GM21786 (cell line): ENCODE results near the gene TBC1D23.
A peak's percentile ranks its signal among the peaks of the same experiment; 100 is the strongest.
"Not testable (repeated sequence)": the region's sequence is repeated elsewhere in the genome, so short reads cannot be mapped to it uniquely, and the experiment has no call there.

Experiments
- ATAC-seq: cut with Tn5 transposase; IDR thresholded peaks from one replicate; pipeline ENCODE4 v1.9.1; 2021; ENCODE audit not compliant: unreplicated experiment

Gene TBC1D23

GRCh38 chr3:100254168-100254777, 6.5 kb upstream of the TBC1D23 start:
- ATAC-seq, result peak; percentile 88

DNA sequence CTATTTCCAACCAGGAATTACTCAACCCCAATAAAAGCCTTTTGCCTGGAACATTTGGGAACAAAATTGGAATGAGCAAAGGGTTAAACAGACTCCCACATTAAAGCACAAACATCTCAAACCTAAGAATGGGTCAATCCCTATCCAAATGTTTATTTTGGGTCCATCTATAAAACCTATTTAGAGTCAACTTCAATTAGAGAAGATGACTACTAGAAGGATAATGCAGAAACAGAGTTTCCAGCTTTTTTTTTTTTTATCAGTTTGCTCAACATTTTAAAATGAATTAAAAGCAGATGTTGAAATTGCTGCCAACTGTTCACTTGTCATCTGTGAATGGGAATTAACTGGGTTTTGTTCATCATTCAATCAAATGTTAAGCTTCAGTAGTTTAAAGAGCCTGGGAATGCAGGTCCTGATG, 4.1 kb upstream of the TBC1D23 start:
- no peak for ATAC-seq

GRCh38 chr3:100257586-100257985, 3.2 kb upstream of the TBC1D23 start:
- no peak for ATAC-seq

DNA sequence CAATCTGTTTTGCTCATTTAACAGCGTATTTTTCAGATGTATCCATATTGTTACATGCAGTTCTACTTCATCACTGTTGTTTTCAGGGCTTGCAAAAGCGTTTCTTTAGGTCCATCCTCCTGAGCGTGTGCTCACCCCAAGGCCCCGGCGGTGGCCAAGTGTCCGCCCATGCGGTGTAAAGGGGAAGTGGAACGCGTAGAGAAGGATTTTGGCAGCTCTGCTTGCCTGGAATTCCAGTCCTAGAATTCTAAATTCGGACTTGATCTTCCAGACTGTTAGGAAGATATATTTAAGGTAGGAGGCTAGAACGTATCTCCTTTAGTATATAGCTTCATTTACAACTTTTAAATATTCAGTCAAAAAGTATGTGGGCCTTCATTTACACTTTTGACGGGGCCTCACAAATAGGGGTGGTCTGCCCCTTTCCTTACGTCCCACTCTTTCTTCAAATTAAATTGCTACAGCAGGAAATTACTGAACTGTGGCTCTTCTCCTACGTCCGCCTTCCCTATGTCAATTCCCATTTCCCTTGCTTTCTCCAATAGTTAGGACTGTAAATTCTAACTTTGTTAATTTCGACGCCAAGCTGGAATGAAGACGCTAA, 609 bp upstream of the TBC1D23 start:
- ATAC-seq, result no peak

GRCh38 chr3:100261485-100261903, 702 bp downstream of the TBC1D23 start:
- ATAC-seq, result no peak

- ATAC-seq, result not testable (repeated sequence)
These were observed 2.1 kb downstream of the TBC1D23 start for GRCh38 chr3:100262925-100263324.

- ATAC-seq, result no peak
These were observed 2.8 kb downstream of the TBC1D23 start for GRCh38 chr3:100263583-100263982.

DNA sequence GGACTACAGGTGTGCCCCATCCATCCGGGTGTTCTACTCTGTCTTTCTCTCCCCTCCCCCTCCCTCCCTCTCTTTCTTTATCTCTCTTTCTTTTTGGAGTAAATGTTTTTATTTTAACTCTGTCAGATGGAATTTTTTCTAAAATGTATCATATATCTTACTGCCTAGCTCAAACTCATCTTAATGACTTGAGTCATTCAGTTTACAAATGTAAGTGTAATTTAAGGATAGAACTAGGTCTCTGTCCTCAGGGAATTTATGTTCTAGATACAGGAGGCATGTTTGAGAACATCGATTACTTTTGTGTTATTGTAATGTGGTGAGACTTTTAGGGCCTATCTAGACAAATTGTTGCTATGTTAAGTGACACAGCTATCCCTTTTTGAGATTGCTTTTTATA, 3.5 kb downstream of the TBC1D23 start:
- ATAC-seq, result no peak

- ATAC-seq, result no peak
These were observed 4.2 kb downstream of the TBC1D23 start for GRCh38 chr3:100265016-100265415.

DNA sequence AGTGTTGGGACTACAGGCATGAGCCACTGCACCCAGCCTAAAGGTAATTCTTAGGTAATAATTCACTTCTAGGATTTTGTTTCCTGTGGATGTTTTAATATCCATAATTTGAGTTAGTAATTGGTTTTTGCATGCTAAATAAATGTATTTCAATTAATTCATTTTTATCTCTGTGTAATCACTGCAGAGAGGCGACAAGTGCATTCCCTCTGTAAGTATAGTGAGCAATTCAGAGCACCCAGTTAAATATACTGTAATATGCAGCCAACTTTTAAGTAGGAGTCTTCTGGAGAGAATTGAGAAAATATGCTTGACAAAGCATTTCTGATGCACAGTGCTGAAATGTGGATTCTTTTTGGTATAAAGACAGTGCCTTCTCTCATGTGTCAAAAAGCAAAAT, 5.7 kb downstream of the TBC1D23 start:
- ATAC-seq, result no peak

- no peak for ATAC-seq
These were observed 7.4 kb downstream of the TBC1D23 start for GRCh38 chr3:100268156-100268555.

GRCh38 chr3:100269001-100269400, 8.2 kb downstream of the TBC1D23 start:
- ATAC-seq, result no peak

DNA sequence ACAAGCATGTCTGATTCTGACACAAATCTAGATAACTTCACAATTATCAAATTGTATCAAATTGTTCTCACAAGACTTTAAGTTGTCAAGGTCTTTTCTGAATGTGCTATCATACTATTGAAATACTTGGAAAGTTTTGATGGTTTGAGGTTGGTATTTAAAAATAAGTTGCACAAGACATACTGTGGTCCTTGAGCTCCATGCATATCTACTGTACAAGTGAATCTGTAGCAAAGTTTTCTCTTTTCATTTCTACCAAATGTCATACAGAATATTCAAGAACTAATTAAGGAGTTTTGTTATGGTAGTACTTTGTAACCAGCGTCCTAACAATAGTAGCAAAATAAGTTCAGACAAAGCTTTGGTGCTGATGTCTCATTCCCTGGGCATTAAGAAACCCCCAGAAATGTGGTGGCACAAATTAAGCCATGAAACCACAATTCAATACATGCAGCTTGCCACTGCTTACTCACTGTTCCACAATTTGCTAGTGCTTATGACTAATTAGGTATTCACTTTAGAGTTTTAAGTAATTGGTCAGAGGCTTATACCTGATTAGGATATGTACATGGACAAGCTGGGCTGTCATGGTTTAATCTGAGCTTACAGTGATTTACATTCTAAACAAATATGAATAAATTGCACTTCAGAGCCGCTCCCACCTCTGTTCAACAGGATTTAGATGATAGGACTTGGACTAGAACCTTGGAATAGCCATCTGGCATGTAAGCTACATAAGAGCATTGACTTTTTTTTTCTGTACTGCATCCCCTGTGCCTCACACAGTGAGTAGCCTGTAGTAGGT, 8.8 kb downstream of the TBC1D23 start:
- ATAC-seq, result no peak

DNA sequence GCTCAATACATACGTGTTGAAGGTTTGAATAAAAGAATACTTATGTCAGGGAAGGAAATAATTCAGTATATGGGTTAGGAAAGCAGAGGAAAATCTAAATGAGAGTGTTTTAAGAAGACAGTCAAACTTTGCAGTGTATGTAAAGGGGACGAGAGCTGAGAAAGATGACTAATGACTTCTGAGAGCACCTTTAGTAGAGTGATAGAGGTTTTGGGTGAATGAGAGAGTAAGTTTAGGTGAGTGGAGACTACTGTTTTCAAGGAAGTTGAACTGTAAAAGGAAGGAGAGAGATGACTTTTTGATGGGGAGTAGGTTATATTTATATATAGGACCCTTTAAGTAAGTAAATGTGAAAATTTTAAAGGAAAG, 9.4 kb downstream of the TBC1D23 start:
- no peak for ATAC-seq

GRCh38 chr3:100271522-100271921, 10.7 kb downstream of the TBC1D23 start:
- no peak for ATAC-seq

GRCh38 chr3:100272797-100273611, 12.2 kb downstream of the TBC1D23 start:
- ATAC-seq, result not testable (repeated sequence)

- ATAC-seq, result no peak
These were observed 13.6 kb downstream of the TBC1D23 start for GRCh38 chr3:100274361-100274760.

- no peak for ATAC-seq
These were observed 16.5 kb downstream of the TBC1D23 start for GRCh38 chr3:100277255-100277800.

DNA sequence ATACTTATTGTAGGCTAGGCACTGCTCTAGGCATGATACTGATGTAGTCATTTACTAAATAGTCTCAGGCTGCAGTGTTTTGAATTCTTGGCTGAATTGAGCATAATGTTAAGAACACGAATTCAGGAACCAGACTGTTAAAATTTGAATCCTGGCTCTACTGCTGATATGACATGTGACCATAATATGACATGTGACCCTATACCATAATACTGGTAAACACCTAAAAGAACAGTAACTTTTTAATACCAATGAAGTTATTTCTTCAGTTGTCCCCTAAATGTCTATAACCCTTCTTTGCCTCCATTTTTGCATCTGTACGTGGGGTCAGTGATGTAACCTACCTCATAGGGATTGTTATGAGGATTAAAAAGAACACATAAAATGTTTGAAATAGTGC, 18.1 kb downstream of the TBC1D23 start:
- ATAC-seq, result no peak

GRCh38 chr3:100288288-100288894, 27.6 kb downstream of the TBC1D23 start:
- ATAC-seq, result no peak

- no peak for ATAC-seq
These were observed 28.5 kb downstream of the TBC1D23 start for GRCh38 chr3:100289339-100289738.
